ENCODE results near the gene HYI.

DNA sequence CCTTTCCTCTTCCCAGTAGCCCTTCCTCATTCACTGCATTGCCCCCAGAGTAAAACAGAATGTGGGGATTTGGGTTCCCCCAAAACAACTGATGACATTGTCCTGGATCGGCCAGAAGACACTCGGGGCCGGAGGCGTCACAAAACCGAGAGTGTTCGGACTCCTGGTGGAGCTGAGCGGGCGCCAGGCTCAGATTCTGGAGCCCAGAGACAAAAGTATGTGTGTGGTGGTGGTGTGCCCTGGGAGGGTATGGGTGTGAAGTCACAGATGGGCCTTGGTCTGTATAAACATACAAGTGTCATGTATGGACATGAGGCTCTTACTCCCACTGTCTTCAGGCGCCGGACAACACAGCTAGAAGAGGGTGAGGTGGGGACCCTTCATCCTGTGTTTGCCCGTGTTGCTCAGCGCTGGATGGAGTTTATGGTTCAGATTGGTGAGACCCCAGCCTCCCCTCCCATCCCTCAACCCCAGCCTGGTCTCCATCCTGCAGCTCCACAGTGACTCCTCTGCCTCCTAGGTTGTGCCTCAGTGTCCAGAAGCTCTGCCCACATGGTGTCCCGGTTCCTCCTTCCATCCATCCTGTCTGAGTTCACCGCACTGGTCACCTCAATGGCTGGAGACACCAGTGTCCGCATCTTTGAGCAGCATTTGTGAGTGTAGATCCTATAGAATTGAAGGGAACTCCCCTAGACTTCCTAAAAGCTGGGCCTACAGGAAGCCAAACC, 12.4 kb downstream of the HYI start:
- TF ChIP-seq, protein P1, sequence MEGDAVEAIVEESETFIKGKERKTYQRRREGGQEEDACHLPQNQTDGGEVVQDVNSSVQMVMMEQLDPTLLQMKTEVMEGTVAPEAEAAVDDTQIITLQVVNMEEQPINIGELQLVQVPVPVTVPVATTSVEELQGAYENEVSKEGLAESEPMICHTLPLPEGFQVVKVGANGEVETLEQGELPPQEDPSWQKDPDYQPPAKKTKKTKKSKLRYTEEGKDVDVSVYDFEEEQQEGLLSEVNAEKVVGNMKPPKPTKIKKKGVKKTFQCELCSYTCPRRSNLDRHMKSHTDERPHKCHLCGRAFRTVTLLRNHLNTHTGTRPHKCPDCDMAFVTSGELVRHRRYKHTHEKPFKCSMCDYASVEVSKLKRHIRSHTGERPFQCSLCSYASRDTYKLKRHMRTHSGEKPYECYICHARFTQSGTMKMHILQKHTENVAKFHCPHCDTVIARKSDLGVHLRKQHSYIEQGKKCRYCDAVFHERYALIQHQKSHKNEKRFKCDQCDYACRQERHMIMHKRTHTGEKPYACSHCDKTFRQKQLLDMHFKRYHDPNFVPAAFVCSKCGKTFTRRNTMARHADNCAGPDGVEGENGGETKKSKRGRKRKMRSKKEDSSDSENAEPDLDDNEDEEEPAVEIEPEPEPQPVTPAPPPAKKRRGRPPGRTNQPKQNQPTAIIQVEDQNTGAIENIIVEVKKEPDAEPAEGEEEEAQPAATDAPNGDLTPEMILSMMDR (IDR thresholded peaks at IDR 0.05) = no peak
- TF ChIP-seq POLR2A (IDR thresholded peaks at IDR 0.05) = no peak

Measured in heart left ventricle (tissue), 13 donors.